ENCODE measurements around the gene CCL1.

CCL1 gene

GRCh38 chr17:34370997-34371395 is 8.0 kb upstream of the CCL1 start:
- no peak for TF ChIP-seq CTCF (IDR thresholded peaks at IDR 0.05)

GRCh38 chr17:34370376-34370996 is 7.5 kb upstream of the CCL1 start:
- TF ChIP-seq CTCF (IDR thresholded peaks at IDR 0.05) = no peak

- no peak for TF ChIP-seq CTCF (IDR thresholded peaks at IDR 0.05)
These were observed 6.5 kb upstream of the CCL1 start for GRCh38 chr17:34369571-34369970.

GRCh38 chr17:34368946-34369500 is 6.0 kb upstream of the CCL1 start:
- no peak for TF ChIP-seq CTCF (IDR thresholded peaks at IDR 0.05)

- no peak for TF ChIP-seq CTCF (IDR thresholded peaks at IDR 0.05)
These were observed 5.3 kb upstream of the CCL1 start for GRCh38 chr17:34368196-34368945.

- no peak for TF ChIP-seq CTCF (IDR thresholded peaks at IDR 0.05)
These were observed 4.6 kb upstream of the CCL1 start for GRCh38 chr17:34367486-34368195.

GRCh38 chr17:34366529-34367107 is 3.6 kb upstream of the CCL1 start:
- TF ChIP-seq CTCF (IDR thresholded peaks at IDR 0.05) = no peak
